HG03066 (cell line): ENCODE data around the gene CLIC3.
A peak's percentile ranks its signal among the peaks of the same experiment; 100 is the strongest.

ENCODE experiments used
- ATAC-seq: cut with Tn5 transposase; IDR thresholded peaks from one replicate; pipeline ENCODE4 v1.9.1; 2021; ENCODE audit warnings: low read depth; ENCODE audit not compliant: unreplicated experiment

CLIC3 gene

DNA sequence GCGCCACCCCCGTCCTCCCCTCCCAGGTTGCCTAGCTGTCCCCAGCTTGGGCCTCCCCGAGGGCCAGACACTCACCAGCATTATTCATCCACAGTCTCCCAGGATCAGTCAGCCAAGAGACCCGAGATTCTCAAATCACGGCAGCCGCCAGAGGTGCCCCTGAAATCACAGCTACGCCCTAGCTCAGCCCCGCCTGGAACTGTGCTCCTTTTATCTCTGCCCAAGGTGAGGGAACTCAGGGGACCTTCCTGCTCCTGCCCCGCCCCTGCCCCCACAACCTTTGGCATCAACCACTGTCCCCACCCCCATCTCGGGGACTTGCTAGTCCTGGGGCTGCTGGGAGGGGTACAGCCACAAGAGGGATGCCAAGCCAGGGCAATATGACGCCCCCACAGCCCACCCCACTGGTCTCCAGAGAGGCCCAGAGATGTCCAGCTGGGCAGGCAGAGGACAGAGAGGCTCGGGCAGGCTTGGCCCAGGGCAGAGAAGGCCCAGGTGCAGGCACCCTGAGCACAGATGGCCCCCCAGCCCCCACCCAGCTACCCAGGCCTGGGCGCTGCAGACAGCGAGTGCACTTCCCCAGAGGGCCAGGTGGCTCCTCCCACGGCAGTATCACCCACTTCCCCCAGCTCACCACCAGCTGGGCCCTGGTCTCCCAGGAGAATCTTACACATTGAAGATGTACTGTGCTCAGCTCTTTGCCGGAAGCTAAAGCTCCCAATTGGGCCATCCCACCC is 35.7 kb upstream of the CLIC3 start, which contains the start of gene FUT7:
FUT7 (minus strand) TSS at position 185 of the 737 bp plus-strand sequence; CDS start at position 88, 97 bp downstream.
- no peak for ATAC-seq

DNA sequence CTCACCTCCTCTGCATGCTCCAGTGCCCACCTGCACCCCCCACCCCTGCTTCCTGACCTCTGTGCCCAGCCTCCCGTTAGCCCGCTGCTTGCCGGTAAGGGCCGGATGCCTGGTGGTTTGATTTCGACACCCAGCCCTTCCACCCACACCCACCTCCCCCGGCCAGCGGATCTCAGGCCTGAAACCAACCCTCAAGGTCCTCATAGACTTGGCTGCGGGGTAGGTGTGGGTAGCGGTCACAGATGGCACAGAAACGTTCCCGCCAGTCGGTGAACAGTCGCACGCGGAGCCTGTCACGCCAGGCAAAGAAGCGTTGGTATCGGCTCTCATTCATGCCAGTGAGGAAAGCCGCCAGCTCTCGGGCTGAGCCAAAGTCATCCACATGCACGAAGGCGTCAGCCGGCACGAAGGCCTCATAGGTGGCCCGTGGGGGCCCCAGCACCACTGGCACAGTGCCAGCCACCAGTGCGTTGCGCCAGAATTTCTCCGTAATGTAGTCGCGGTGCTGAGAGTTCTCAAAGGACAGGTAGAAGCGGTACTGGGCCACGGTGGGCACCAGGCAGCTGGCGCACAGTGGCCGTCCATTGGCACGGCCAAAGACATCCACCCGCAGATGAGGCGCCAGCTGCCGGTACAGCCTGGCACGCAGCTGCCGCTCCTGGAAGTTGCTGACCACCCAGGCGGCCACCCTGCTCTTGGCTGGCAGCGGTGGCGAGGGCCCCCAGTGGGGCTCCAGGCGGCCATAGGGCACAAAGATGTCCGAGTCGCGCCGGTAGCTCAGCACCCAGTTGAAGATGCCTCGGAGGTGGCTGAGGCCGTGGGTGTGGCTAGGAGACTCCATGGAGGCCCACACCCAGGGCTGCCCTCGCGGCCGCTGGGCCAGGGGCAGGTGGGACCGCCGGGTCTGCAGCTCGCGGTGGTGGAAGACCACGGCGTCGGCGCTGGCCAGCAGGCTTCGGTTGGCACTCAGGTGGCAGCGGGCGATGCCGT is 34.5 kb upstream of the CLIC3 start:
- no peak for ATAC-seq

DNA sequence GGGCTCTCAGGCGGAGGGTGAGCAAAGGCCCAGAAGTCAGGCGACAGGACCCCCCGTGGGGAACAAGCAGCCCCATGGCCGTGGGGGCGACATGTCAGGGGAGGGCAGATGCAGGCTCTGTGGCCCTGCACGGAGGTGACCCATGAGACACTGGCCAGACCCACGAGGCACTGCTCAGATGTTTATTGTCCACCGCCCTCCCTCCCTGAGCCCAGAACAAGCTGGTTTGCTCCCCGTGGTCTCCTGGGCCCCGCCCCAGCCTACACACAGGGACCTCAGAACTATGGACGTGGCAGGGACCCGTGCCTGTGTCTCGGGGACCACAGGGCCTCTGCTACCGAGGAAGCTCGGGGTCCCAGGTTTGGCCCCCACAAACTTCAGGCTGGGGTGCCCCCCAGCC is 33.6 kb upstream of the CLIC3 start:
- no peak for ATAC-seq

DNA sequence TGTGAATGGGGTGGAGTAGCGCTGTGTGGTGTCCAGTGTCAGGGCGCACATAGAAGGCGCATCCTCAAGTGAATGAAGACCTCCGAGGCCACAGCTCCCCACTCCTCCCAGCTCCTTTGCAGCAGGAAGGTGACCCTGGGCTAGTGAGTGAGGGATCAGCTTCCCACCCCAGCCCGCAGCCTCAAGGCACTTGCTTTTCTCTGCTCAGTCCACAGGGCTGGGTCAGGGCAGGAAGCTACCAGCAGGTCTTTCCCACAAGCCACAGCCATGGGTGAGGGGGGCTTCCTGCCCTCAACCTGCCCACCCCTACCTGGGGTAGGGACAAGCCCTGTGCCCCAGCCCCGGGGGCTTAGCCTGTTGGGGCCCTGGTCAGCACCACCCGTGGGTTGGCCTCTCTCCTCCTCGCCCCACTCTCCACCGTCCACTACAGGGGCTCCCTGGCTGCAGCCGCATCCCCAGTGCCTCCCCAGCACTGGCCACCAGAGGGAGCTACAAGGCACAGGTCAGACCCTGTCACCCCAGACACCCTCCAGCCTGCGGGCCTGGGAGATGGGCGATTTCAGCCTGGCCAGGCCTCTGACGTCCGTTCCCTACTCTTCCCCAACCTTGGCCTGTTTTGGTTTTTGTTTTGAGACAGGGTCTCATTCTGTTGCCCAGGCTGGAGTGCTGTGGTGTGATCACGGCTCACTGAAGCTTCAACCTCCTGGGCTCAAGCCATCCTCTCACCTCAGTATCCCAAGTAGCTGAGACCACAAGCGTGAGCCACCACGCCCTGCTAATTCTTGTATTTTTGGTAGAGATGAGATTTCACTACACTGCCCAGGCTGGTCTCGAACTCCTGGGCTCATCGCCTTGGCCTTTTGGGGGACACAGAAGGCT is 32.9 kb upstream of the CLIC3 start:
- ATAC-seq, result peak; percentile 47

DNA sequence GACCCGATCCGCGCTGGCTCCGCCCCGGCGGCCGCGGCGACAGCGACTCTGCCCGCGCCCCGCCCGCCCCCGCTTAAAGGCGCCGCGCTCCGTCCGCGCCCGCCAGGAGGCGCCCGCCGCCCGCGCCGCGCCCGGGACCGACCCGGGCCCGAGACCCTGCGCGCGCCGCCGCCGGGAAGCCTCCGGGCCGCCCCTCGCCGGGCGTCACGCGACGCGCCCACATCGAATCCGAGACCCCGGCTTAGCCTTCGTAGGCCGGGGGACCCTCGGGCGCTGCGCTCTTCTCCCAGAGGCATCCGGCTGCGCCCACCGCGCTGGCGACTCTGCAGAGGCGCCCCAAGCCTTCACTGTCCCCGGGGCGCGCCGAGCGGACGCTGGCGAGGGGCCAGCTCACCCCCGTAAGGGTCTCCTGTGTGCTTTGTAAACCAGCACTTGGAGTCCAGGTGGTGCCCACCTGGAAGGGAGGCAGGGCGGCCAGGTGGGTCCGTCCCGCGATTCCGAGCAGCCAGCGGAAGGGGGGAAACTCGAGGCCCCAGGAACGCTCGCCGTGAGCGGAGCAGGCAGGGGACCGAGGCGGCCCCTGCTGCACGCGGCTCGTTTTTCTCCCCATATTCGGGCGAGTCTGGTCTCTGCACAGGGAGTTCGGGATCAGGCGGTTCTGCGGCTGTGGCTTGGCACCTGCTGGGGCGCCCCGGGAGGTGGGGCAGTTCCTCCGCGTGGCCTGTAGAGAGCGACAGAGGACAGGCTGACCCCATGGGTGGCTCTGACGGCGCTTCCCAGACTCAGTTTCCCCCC is 32.1 kb upstream of the CLIC3 start:
- ATAC-seq, result peak; percentile 38

DNA sequence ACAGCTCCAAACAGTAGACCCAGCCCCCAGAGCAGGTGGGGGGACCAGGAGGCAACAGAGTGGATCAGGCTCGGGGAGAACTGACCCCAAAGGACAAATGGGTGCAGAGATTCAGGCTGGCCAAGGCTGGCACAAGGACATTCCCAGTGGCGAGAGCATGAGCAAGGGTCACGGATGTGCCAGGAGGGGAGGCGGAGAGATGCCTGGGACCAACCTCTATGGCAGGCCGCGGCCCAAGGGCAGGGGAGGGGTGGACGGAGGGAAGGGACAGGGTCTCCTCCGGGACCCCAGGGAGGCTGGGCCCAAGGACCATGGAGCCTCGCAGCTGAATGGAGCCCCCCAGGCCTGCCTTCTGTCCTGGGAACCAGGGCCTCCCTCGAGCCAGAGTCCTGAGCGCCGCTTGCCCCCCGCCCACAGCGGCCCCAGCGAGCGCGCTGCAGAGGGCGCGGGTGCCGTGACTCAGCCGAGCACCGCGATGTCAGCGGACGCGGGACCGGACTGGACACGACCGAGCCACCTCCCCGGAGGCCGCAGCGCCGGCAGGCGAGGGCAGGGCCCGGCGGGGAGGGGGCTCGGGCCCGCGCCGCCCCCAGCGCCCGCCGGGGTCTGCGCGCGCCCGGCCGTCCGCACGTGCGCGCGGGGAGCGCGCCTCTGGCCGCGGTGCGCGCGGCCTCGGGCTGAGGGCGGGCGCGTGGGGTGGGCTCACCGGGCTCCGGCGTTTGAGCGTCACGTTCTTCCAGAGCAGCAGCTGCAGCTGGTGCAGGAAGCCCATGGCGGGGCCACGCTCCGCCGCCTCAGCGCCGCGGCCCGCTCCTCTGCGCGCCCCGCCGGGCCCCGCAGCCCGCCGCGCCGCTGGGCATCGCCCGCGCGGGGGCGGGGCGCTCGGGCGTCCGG is 31.2 kb upstream of the CLIC3 start, which contains the start of gene ABCA2:
ABCA2 (minus strand) TSS at position 869 of the 894 bp plus-strand sequence; CDS start at position 772, 97 bp downstream.
- ATAC-seq, result no peak

DNA sequence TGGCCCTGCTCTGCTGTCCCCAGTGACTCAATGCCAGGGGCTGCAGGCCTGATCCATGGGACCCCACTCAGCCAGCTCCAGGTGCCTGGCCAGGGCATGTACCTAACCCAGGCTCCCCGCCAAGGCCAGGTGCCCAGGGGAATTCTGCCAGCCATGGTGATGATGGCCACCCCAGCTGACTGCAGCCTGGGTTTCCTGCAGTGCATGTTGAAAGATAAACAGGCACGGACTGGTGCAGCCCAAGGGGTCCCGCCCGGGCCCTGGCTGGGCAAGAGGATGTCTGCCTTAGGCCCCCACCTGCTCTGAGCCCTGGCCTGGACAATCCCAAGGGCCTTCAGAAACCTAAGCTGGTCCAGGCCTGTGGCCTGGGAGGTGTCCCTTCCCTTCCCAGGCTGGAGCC is 30.5 kb upstream of the CLIC3 start:
- ATAC-seq, result no peak

DNA sequence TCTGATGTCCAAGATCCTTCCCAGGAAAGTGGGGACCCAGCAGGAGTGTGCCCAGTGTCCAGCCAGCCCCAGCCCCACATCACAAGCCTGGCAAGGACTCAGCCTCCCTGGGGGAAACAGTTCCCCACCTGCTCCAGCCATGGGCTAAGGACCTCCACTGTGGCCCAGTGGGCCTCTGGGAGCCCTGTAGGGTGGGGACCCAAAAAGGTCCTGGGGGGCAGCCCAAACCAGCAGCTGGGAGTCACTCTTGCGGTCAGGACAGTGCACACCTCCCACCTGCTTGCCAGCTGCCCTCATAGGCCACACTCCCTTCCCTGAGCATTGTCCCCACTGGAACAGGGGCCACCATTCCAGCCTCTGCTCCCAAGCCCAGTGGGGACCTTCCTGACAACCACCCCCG is 30.0 kb upstream of the CLIC3 start:
- no peak for ATAC-seq

DNA sequence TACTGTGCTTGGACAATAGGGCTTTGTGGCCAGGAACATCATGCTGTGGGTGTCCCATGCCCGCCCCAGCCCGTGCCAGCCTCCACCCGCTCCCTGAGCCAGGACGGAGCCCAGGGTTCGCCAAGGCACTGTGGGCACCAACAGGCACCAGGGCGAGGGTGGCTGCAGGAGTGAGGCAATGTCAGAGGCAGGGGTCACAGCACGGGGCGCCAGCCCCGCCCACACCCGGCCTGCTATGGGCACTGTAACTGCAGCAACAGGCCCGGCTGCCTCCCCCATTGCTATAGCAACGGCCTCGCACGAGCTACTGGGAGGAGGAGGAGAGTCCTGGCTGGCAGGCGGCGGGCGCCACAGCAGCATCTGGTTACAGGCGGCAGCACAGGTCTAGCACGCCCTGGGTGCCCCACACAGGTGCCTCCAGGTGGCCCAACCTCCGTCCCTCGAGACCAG is 29.2 kb upstream of the CLIC3 start:
- ATAC-seq, result no peak

DNA sequence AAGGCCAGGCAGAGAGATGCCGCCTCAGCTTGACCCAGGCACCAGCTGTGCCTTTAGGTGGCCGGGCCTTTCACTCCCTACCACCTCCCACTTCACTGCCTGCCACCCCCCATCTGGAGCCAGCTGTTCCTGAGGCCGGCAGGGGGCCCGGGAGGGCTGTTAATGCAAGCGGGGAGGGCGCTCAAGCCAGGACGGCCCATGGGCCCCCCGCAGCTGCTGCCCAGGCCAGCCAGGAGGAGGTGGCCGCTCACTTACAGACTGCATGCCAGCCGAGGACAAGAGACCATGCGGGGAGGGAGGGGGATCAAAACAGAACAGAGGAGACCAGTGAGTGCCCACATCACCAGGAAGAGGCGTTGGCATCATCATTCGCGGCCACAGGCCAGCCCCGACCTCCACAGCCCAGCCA is 27.2 kb upstream of the CLIC3 start:
- ATAC-seq, result no peak

DNA sequence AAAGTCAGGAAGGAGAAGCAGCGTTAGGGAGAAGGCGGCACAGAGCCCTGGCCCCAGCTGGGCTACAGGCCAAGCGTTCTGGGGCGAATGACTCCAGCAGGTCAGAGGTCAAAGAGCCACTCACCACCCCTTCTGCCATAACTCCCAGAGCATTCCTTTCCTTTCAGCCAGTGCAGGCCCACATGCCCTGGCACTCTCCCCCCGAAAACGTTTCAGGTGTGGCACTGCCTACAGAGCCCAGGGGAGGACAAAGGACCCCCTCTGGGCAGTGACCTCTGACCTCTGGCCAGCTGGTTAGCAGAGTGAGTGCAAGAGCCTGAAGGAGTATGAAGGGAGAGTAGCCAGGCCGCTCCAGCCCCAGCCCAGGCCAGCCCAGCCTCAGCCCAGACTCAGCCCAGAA is 26.8 kb upstream of the CLIC3 start:
- ATAC-seq, result no peak

DNA sequence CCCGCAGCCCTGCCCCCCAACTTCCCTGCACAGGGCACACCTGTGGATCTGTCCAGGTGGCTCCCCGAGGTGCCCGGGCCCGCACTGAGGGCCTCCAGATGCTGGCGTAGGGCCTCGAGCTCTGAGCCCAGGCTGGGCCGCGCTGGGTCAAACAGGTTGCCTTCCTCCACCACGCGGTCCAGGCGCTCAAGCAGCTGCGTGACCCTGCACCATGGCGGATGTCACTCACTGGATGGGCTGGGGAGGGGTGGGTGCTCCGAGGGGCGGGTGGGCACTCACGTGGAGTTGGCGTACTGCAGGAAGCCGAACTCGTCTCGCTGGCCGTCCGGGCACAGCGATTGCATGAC is 26.3 kb upstream of the CLIC3 start:
- no peak for ATAC-seq

DNA sequence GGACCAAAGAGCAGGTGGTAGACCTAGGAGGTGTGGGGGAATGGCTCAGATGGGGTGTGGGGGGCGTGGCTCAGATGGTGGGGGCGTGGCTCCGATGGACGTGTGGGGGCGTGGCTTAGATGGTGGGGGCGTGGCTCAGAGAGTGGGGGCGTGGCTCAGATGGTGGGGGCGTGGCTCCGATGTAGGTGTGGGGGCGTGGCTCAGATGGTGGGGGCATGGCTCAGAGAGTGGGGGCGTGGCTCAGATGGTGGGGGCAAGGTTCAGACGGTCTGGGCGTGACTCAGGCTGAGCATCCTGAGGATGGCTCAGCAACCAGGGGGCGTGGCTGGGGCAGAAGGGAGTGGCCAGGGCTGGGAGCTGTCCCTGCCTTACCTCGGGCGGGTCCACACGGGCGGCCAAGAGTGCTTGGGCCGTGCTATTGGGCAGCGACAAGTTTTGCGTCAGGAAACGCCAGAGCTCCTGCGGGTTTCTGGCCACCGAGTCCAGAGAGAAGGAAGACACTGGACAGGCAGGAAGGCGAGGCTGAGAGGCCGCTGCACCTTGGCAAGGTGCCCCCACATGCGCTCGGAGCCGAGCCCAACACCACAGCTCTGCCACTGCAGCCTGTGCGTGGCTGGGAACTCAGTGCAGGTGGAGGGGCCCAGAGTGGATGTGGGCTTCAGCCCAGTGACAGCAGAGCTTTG is 25.8 kb upstream of the CLIC3 start:
- ATAC-seq, result no peak

DNA sequence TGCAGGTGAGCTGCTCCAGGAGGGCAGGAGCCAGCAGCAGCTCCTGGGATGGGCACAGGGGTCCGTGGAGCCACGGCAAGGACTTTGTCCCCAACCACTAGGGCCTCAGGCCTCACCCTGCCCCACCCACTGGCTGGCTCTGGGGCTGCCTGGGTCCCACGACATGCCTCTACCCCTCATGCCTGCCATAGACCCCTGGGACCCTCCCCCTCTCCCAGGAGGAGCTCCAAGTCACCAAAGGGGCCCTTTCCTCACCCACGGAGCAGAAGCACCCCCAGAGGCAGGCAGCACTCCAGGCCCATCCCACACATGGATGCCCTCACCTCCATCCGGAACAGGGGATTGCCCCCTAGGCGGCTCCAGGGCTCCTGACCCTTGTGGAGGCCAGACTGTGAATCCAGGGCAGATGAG is 25.2 kb upstream of the CLIC3 start:
- no peak for ATAC-seq

DNA sequence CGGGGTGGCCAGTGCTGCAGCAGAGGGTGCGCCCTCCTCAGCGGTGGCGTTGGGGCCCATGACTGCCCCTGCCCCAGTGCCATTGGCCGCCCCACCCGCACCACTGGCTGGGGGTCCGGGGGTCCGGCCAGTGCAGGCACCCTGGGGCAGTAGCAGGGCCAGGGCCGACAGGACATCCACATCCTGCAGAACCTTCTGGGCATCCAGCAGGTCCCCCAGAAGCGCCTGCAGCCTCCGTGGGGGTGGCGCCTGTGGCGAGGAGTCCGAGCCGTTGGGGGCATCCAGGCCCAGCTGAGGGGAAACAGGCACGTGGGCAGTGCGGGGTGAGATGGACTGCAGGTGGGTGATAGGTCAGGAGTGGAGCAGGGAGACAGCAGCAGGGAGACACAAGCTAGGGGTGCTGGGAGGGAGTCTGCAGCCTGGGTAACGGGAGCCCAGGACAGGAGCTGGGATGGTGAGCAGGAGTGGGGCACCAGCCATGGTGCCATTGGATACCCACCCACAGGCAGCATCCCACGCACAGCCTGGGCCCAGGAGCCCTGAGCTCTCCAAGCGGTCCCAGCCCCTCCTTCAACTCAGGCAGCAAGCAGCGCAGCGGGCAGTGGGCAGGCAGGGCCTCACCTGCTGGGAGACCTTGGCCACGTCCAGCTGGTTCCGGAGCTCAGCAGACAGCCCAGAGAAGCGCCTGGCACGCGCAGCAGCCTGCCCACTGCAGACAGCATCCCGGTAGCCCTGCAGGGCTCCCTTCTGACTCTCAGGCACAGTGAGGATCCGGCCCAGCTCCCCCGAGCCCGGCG is 24.6 kb upstream of the CLIC3 start:
- no peak for ATAC-seq

DNA sequence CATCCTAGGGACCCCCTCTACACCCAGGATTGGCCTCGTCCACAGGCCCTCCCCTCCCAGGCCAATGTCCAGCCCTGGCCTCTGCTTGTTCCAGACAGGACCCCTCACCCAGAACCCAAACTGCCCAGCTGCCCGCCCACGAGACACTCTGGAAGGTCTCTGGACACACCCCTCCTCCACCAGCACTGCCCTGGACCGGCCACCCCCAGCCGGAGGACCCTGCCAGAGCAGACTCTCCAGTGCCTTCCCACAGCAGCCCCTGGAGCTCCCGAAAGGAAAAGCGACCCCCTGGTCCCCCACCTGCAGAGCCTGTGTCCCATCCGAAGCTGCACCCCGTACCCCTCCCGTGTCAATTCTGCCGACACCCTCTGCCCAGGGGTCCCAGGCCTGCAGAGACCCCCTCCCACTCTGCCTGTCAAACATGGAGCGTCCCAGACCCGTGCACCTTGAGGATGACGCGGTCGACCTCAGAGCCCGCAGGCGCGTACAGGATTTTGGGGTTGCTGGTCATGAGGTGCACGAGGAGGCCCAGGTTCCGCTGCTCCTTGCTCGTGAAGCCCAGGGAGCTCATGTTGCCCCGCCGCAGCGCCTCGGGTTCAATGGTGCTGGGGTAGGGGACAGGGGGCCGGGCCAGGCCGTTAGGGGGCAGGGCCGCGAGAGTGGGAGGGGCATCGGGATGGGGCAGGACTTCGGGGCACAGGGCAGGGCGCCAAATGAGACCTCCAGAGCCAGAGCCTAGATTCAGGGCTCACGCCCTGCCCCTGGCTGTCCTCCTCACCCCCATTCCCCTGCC is 23.7 kb upstream of the CLIC3 start:
- no peak for ATAC-seq
